Stimulated activated CD8-positive, alpha-beta memory T cell treated with anti-CD3 and anti-CD28 coated beads, Interleukin-7, amount 100 ng/mL, for 1 hour (primary cell): ENCODE results near the gene CUL3.

ENCODE experiments used
- DNase-seq, 2 donors: peaks; one replicate each; pipeline ENCODE4 v3.0.0-alpha.2; 2020; ENCODE audit warnings: low read depth in 2 of 2

CUL3 gene

GRCh38 chr2:224426656-224427055 lies 158.5 kb downstream of the CUL3 start:
- DNase-seq, result no peak

- DNase-seq, result no peak
Measured at GRCh38 chr2:224421065-224421464, 164.1 kb downstream of the CUL3 start.
